ENCODE measurements around the gene RNPEP.

- TF ChIP-seq CTCF (IDR thresholded peaks at IDR 0.05) (no peak), EP300 (IDR thresholded peaks at IDR 0.05) (no peak), POLR2AphosphoS5 (IDR thresholded peaks at IDR 0.05) (no peak), POLR2A (IDR thresholded peaks at IDR 0.05) (no peak)
Measured at GRCh38 chr1:201945863-201946223, 36.6 kb upstream of the RNPEP start.

Data from upper lobe of left lung (tissue), 4 donors.